Measurements from ENCODE around the gene SYS1. TPM values are rescaled to one million over a fixed set of nuclear protein-coding genes. Genes with fewer than 3 reads are reported as not detected.
A peak's percentile ranks its signal among the peaks of the same experiment; 100 is the strongest.

SYS1 gene
- polyA plus RNA-seq, 3 donors from 2014 or later: 32.6 to 52.4 (median 47.1) TPM

DNA sequence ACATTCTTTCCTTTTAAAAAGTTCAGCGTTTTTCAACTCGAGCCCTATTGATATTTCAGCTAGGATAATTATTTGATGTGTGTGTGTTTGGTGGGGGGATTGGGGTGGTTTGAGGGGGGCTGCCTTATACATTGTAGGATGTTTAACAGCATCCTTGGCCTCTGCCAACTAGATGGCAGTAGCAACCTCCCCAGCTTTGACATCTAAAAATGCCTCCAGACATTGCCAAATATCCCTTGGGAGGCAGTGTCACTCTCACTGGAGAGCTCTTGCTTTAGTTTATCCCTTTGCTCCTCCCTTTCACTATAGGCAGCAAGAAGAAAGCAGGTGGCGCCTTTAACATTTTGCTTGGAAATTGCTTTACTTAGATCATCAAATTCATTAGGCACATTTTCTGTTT, 29.8 kb downstream of the SYS1 start:
- no peak for DNase-seq
- H3K27ac Mint-ChIP-seq: no peak overlapping the region
- no peak overlapping the region for H3K4me3 Mint-ChIP-seq
- peaks cover 0 to 3% (median 0%) of the 10 kb centered on the region in 3 donors for H3K27me3 Mint-ChIP-seq (ENCODE audit: low read depth in 3 of 3)
- peaks cover 3 to 16% (median 4%) of the 10 kb centered on the region in 3 donors for H3K36me3 Mint-ChIP-seq
- no peaks in the 10 kb centered on the region for H3K4me1 Mint-ChIP-seq
- peaks cover 0 to 1% (median 0%) of the 10 kb centered on the region in 6 donors for H3K9me3 Mint-ChIP-seq

DNA sequence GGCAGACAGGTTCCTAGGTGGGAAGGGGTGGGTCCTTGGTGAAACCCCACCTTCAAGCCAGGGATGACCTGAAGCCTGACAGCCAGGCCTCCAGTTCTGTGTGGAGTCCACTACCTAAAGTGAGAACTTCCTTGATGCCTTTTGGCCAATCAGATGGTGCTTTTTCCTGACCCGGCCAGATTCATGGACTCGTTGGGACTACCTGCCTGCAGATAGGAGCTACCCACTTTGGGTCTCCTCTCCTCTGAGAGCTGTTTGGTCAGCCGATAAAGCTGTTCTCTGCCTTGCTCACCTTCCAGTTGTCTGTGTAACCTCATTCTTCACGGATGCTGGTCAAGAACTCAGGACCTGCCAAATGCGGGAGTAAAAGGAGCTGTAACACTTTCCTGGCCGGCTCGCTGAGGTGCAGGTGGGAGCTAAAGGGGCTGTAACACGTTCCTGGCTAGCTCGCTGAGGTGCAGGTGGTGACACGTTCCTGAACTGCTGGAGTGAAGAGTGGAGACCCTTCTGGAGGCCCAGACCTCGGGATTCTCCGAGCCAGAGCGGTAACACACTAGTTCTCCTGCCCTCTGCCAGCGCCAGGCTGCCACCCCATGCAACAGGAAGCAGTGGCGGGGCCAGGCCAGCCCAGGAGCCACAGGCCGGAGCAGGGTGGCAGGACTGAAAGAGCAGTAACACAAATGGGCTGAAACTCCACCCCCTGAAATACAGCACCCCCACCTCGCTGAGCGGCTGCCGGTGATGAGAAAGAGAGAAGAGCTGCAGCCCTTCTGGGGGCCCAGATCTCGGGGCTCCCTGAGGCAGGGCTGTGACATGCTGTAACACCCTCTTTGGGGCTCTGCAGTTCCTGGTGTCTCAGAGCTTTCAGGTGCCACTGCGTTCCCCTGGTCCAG, 31.5 kb downstream of the SYS1 start:
- H3K27ac Mint-ChIP-seq: no peak overlapping the region
- peaks cover 0 to 1% (median 0%) of the 10 kb centered on the region in 3 donors for H3K27me3 Mint-ChIP-seq (ENCODE audit: low read depth in 3 of 3)
- H3K36me3 Mint-ChIP-seq: peaks cover 0 to 14% (median 0%) of the 10 kb centered on the region in 3 donors

DNA sequence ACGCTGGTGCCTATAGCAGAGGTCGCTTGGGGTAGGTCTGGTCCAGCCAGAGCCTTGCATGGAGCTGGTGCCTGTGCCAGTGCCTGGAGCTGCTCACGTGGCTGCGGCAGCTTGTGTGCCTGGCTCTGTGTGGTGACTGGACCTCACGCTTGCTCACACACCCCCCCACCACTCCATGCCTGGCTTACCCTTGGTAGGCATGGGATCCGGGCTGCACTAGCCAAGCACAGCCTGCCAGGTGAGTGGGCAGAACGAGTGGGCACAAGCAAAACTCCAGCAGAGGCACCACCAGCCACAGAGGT, 32.1 kb downstream of the SYS1 start:
- H3K36me3 Mint-ChIP-seq: peaks cover 5 to 18% (median 5%) of the 10 kb centered on the region in 3 donors
- no peaks in the 10 kb centered on the region for H3K4me1 Mint-ChIP-seq
- H3K9me3 Mint-ChIP-seq: peaks cover 0 to 4% (median 4%) of the 10 kb centered on the region in 6 donors
- no peak for DNase-seq
- no peak overlapping the region for H3K4me3 Mint-ChIP-seq
- no peak overlapping the region for H3K27ac Mint-ChIP-seq
- peaks cover 0 to 1% (median 0%) of the 10 kb centered on the region in 3 donors for H3K27me3 Mint-ChIP-seq (ENCODE audit: low read depth in 3 of 3)

More for the DNA sequence above, 31.5 kb downstream of the SYS1 start:
- H3K4me3 Mint-ChIP-seq: no peak overlapping the region
- DNase-seq: no peak
- H3K4me1 Mint-ChIP-seq: no peaks in the 10 kb centered on the region
- H3K9me3 Mint-ChIP-seq: peaks cover 0 to 1% (median 0%) of the 10 kb centered on the region in 6 donors

DNA sequence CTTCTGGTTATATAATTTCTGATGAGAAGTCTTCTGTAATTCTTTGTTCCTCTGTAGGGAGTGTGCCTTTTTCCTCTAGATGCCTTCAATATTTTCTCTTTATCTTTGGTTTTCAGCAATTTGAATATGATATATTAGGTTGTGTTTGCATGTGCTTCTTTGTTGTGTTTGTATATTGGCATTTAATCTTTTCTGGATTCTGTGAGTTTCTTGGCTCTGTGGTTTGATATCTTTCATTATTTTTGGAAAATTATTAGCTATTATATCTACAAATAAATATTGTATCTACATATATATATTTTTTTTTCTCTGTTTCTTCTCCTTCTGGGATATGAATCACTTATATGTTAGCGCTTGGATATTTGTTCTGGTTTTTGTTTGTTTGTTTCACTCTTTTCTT, 36.1 kb downstream of the SYS1 start:
- Mint-ChIP-seq H3K4me1 (no peaks in the 10 kb centered on the region), H3K4me3 (no peak overlapping the region), H3K9me3 (peaks cover 0 to 11% (median 5%) of the 10 kb centered on the region in 6 donors), H3K36me3 (peaks cover 6 to 25% (median 13%) of the 10 kb centered on the region in 3 donors), H3K27ac (no peak overlapping the region), H3K27me3 (ENCODE audit: low read depth in 3 of 3) (peaks cover 0 to 1% (median 0%) of the 10 kb centered on the region in 3 donors)
- no peak for DNase-seq

DNA sequence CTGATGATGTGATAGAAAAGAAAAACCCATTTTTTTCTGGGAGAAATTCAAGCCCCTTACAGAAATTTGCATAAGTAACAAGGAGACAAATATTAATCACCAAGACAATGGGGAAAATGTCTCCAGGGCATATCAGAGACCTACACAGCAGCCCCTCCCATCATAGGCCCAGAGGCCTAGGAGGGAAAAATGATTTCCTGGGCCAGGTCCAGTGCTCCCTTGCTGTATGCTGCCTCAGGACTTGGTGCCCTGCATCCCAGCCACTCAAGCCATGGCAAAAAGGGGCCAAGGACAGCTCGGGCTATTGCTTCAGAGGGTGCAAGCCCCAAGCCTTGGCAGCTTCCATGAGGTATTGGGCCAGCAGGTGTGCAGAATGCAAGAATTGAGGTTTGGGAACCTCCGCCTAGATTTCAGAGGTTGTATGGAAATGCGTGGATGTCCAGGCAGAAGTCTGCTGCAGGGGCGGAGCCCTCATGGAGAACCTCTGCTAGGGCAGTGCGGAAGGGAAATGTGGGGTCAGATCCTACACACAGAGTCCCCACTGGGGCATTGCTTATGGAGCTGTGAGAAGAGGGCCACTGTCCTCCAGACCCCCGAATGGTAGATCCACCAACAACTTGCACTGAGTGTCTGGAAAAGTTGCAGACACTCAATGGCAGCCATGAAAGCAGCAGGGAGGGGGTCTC, 37.5 kb downstream of the SYS1 start:
- peaks cover 6 to 11% of the 10 kb centered on the region in 2 donors for H3K4me1 Mint-ChIP-seq
- no peak overlapping the region for H3K4me3 Mint-ChIP-seq
- DNase-seq: no peak
- peaks cover 6 to 25% (median 13%) of the 10 kb centered on the region in 3 donors for H3K36me3 Mint-ChIP-seq
- H3K27me3 Mint-ChIP-seq (ENCODE audit: low read depth in 3 of 3): peaks cover 0 to 3% (median 2%) of the 10 kb centered on the region in 3 donors
- no peak overlapping the region for H3K27ac Mint-ChIP-seq
- H3K9me3 Mint-ChIP-seq: peaks cover 0 to 11% (median 5%) of the 10 kb centered on the region in 6 donors

DNA sequence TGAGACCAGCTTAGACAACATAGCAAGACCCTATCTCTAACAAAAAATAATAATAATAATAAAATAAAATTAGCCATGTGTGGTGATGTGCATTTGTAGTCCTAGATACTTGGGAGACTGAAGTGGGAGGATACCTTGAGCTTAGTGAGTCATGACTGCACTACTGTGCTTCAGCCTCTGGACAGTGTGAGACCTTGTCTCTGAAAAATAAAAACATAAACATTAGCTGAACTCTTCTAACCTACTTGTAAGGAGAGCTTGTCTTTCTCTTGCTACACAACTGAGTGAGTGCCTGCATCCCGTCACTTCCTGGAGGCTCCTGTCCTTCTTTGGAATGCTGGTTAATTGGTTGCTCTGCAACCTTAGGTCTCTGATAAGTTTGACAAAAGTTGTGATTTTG, 40.0 kb downstream of the SYS1 start:
- Mint-ChIP-seq H3K27me3 (ENCODE audit: low read depth in 3 of 3) (peaks cover 2 to 7% (median 4%) of the 10 kb centered on the region in 3 donors), H3K36me3 (peaks cover 6 to 13% (median 11%) of the 10 kb centered on the region in 3 donors), H3K9me3 (peaks cover 0 to 11% (median 5%) of the 10 kb centered on the region in 6 donors), H3K4me3 (no peak overlapping the region), H3K4me1 (peaks cover 12 to 14% of the 10 kb centered on the region in 2 donors), H3K27ac (no peak overlapping the region)
- DNase-seq: no peak

DNA sequence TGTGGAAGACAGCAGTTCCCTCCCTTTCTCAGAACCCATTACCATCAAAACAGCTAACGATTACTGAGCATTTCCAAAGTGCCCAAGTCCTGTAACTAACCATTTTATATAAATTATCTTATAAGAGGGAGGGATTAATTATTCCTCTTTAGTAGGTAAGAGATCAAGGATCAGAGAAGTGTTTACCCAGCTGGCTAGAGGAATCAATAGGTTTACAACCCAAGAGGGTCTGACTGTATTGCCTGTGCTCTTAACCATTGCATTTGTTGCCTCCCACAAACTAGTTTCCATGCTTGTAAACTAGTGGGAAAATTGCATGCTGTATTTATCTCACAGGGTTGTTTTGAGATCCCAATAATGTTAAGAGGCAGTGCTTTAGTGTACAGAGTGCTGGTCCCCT, 41.5 kb downstream of the SYS1 start:
- Mint-ChIP-seq H3K36me3 (peaks cover 6 to 13% (median 11%) of the 10 kb centered on the region in 3 donors), H3K4me3 (peak overlapping the region; percentile 70 to 82 (median 72)), H3K27ac (peak overlapping the region in 4 of 6 donors; percentile 52 to 72 (median 70)), H3K4me1 (peaks cover 12 to 14% of the 10 kb centered on the region in 2 donors), H3K27me3 (ENCODE audit: low read depth in 3 of 3) (peaks cover 2 to 7% (median 4%) of the 10 kb centered on the region in 3 donors), H3K9me3 (peaks cover 0 to 11% (median 5%) of the 10 kb centered on the region in 6 donors)
- DNase-seq: no peak

DNA sequence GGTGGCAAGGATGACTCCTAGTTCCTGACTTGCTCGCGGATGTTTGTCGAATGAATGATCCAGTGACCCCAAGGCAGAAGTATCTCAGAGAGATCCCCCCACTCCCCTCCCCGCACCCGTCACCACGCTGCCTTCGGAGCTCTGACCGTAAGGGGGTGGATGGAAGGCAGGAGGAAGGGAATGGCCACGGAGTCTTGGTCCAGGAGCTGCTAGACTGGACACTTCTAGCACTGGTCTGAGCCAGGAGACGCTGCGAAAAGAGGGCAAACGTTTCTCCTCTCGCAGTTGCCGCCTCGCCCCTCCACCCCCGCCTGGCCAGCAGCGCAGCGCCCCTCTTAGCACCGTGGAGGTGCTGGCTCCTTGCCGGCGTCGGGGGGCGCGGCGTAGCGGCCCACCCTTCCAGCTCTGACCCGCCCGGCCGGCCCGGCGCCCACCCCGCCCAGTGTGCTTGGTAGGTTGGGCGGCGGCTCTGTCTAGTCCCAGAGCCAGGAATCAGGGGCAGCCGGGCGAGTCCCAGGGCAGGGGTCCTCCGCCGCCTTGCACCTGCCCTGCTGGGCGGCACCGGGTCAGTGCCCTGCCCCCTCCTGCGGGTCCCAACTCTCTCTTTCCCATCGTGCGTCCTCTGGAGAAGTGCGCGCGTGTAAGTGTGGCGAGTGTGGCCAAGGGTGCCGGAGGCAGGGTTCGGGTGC, 42.8 kb downstream of the SYS1 start:
- Mint-ChIP-seq H3K4me1 (peaks cover 12 to 14% of the 10 kb centered on the region in 2 donors), H3K36me3 (peaks cover under 1 to 10% (median 6%) of the 10 kb centered on the region in 3 donors), H3K4me3 (peak overlapping the region; percentile 71 to 86 (median 84)), H3K9me3 (peaks cover 0 to 5% (median 0%) of the 10 kb centered on the region in 6 donors), H3K27me3 (ENCODE audit: low read depth in 3 of 3) (peaks cover 2 to 10% (median 4%) of the 10 kb centered on the region in 3 donors), H3K27ac (peak overlapping the region in 5 of 6 donors; percentile 61 to 91 (median 69))
- no peak for DNase-seq

DNA sequence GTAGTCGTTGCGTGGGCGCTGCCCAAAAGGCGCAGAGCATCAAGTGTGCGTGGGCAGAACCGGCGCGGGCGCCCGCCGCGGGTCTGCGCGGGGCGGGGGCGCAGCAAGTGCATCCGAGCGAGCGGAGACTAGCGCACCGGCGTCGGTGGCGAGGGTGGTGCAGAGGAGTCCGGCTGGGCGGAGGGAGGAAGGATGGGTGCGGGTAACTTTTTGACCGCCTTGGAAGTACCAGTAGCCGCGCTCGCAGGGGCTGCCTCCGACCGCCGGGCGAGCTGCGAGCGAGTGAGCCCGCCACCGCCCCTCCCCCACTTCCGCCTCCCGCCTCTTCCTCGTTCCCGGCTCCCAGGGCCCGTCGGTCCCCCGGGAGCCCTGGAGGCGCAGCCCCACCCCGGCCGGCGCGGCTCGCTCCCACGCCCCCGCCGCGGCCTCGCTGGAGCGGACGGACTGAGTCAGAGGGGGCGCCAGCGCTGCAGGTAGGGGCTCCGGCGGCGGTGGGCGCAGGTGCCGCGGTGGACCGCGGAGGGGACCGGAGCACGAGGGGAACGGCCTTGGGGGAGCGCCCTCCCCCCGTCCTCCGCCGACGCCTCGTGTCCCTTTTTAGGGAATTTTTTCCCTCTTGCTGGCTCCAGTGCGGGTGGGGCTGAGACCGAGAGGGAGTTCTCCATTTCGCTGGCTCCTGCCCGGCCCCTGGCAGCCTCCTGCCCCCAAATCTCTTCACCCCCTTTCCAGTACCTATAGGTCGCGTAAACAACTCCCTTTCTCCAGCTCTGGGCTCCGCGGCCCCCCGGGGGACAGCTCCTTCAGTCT, 43.5 kb downstream of the SYS1 start:
- H3K27me3 Mint-ChIP-seq (ENCODE audit: low read depth in 3 of 3): peaks cover 2 to 10% (median 4%) of the 10 kb centered on the region in 3 donors
- peaks cover 2 to 15% (median 5%) of the 10 kb centered on the region in 3 donors for H3K36me3 Mint-ChIP-seq
- H3K27ac Mint-ChIP-seq: peak overlapping the region in 5 of 6 donors; percentile 50 to 70 (median 67)
- peaks cover 0 to 4% (median 0%) of the 10 kb centered on the region in 6 donors for H3K9me3 Mint-ChIP-seq
- peak; percentile 51 to 62 (median 60) for DNase-seq
- H3K4me3 Mint-ChIP-seq: peak overlapping the region; percentile 79 to 87 (median 81)
- H3K4me1 Mint-ChIP-seq: peaks cover 12 to 14% of the 10 kb centered on the region in 2 donors

DNA sequence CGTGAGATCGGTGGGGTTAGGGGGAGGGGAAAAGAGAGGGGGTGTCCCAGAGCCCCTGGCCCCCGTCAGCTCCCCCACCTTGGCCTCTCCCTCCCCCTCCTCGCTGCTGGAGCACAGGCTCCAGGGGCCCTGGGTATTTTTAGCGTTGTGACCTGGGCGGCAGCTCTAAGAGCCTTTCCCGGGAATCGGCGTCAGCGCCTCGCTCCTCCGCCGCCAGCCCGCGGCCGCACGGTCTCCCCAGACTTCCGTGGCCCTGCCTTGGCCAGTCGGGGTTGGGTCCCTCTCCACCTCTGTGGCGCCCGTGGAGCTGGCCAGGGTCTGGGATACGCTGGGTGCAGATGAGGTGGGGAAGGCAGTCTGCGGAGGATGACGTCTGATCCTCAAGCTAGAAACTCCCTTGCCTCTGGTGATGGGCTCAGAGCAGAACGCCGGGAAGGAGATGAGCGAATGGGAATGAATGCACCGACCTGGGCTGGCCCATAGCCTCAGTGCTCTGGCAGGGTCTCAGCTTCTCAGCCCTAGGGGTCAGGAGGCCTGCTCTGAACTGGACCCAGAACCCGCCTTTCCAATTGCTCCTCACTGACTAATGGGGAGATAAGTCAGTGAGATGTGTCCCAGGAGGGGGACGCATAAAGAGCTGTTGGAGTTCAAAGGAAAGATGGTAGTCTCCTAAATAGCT, 44.2 kb downstream of the SYS1 start:
- peaks cover 2 to 10% (median 4%) of the 10 kb centered on the region in 3 donors for H3K27me3 Mint-ChIP-seq (ENCODE audit: low read depth in 3 of 3)
- peak overlapping the region in 4 of 6 donors; percentile 47 to 69 (median 58) for H3K27ac Mint-ChIP-seq
- H3K36me3 Mint-ChIP-seq: peaks cover 4 to 18% (median 5%) of the 10 kb centered on the region in 3 donors
- peaks cover 12 to 14% of the 10 kb centered on the region in 2 donors for H3K4me1 Mint-ChIP-seq
- no peaks in the 10 kb centered on the region for H3K9me3 Mint-ChIP-seq
- peak overlapping the region; percentile 63 to 87 (median 77) for H3K4me3 Mint-ChIP-seq
- no peak for DNase-seq

DNA sequence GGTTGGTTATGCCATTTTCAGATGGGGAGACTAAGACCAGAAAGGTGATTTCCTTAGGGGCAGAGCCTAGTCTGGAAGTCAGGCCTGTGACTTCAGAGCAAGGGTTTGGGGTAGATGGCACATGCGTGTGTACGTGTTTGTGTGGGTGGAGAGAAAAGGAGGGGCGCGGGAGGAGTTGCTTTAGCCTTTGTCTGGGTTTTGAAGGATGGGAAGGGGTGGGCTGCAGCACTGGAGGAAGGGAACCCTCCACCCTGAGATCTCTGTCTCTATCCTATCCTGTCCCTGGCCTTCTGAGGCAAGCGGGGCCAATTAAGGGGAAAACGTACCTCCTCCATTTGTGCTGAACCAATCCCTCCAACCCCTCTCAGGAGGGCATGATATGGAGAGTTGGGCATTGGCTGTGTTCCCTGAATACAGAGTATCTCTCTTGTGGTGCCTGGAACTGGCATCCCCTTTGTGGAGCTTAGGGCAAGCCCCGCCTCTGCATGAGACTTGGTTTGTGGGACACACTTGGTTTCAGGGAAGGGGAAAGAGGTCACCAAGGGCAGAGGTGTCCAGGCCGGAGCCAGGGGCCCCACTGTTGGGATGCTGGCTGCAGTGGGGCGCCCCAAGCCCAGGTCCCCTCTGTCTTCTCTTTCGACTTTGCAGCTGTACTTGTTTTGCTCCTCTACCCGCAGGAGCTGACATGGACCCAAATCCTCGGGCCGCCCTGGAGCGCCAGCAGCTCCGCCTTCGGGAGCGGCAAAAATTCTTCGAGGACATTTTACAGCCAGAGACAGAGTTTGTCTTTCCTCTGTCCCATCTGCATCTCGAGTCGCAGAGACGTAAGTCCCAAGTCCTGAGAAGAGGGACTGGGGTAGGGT, 45.1 kb downstream of the SYS1 start, which contains the start of gene DBNDD2:
Gene DBNDD2 (plus strand): TSS at position 507 of the 863 bp plus-strand sequence. CDS start 179 bp downstream, at position 686.
- Mint-ChIP-seq H3K9me3 (no peaks in the 10 kb centered on the region), H3K36me3 (peaks cover 4 to 14% (median 5%) of the 10 kb centered on the region in 3 donors), H3K4me3 (peak within 1 kb of the TSS; percentile 63 to 87 (median 77)), H3K4me1 (peaks cover 12 to 14% of the 10 kb centered on the region in 2 donors), H3K27me3 (ENCODE audit: low read depth in 3 of 3) (peaks cover 2 to 10% (median 4%) of the 10 kb centered on the region in 3 donors), H3K27ac (peak within 1 kb of the TSS in 5 of 6 donors; percentile 50 to 82 (median 69))
- DNase-seq: no peak

All from immature natural killer cell (primary cell).